Measurements from ENCODE around the gene HIVEP3.
A peak's percentile ranks its signal among the peaks of the same experiment; 100 is the strongest.

Gene HIVEP3

GRCh38 chr1:41672641-41673361 lies 245.9 kb downstream of the HIVEP3 start:
- peak overlapping the region; percentile 67 for H3K27ac ChIP-seq
- H3K9ac ChIP-seq (ENCODE audit: insufficient read length): peak overlapping the region; percentile 47
- no peak for TF ChIP-seq POLR2AphosphoS5 (IDR thresholded peaks at IDR 0.05; ENCODE audit: borderline replicate concordance, low read depth, low read length)
- no peak for TF ChIP-seq FOXP2 (optimal IDR thresholded peaks at IDR 0.05; ENCODE audit: control extremely low read depth, extremely low read length, insufficient read depth)
- TF ChIP-seq EZH2 (IDR thresholded peaks at IDR 0.05): no peak
- H3K4me3 ChIP-seq: no peak overlapping the region; the same call in 1 of the 2 replicates
- no peak for DNase-seq (ENCODE audit: low read depth, low spot score)
- no peaks in the 10 kb centered on the region for H3K36me3 ChIP-seq (ENCODE audit: insufficient read depth, low read length)
- no peaks in the 10 kb centered on the region for H3K9me3 ChIP-seq (ENCODE audit: low read depth, low read length)

- TF ChIP-seq POLR2AphosphoS5 (IDR thresholded peaks at IDR 0.05; ENCODE audit: borderline replicate concordance, low read depth, low read length) (no peak), FOXP2 (optimal IDR thresholded peaks at IDR 0.05; ENCODE audit: control extremely low read depth, extremely low read length, insufficient read depth) (no peak), EZH2 (IDR thresholded peaks at IDR 0.05) (no peak)
- Histone ChIP-seq H3K36me3 (ENCODE audit: insufficient read depth, low read length) (no peaks in the 10 kb centered on the region), H3K4me3 (no peak overlapping the region), H3K27ac (no peak overlapping the region), H3K9ac (ENCODE audit: insufficient read length) (no peak overlapping the region), H3K9me3 (ENCODE audit: low read depth, low read length) (no peaks in the 10 kb centered on the region)
- no peak for DNase-seq (ENCODE audit: low read depth, low spot score)
Observed at GRCh38 chr1:41672173-41672572, 246.5 kb downstream of the HIVEP3 start.

- no peak for DNase-seq (ENCODE audit: low read depth, low spot score)
- no peak overlapping the region for H3K4me3 ChIP-seq
- H3K36me3 ChIP-seq (ENCODE audit: insufficient read depth, low read length): no peaks in the 10 kb centered on the region
- no peak overlapping the region for H3K27ac ChIP-seq
- no peak overlapping the region for H3K9ac ChIP-seq (ENCODE audit: insufficient read length)
- TF ChIP-seq EZH2 (IDR thresholded peaks at IDR 0.05): no peak
- TF ChIP-seq POLR2AphosphoS5 (IDR thresholded peaks at IDR 0.05; ENCODE audit: borderline replicate concordance, low read depth, low read length): no peak
- no peak for TF ChIP-seq FOXP2 (optimal IDR thresholded peaks at IDR 0.05; ENCODE audit: control extremely low read depth, extremely low read length, insufficient read depth)
- no peaks in the 10 kb centered on the region for H3K9me3 ChIP-seq (ENCODE audit: low read depth, low read length)
Observed at GRCh38 chr1:41671116-41671755, 247.5 kb downstream of the HIVEP3 start.

GRCh38 chr1:41670217-41670957 lies 248.3 kb downstream of the HIVEP3 start:
- Histone ChIP-seq H3K9ac (ENCODE audit: insufficient read length) (no peak overlapping the region), H3K4me3 (no peak overlapping the region), H3K27ac (no peak overlapping the region), H3K36me3 (ENCODE audit: insufficient read depth, low read length) (no peaks in the 10 kb centered on the region), H3K9me3 (ENCODE audit: low read depth, low read length) (no peaks in the 10 kb centered on the region)
- DNase-seq (ENCODE audit: low read depth, low spot score): no peak
- TF ChIP-seq FOXP2 (optimal IDR thresholded peaks at IDR 0.05; ENCODE audit: control extremely low read depth, extremely low read length, insufficient read depth) (no peak), POLR2AphosphoS5 (IDR thresholded peaks at IDR 0.05; ENCODE audit: borderline replicate concordance, low read depth, low read length) (no peak), EZH2 (IDR thresholded peaks at IDR 0.05) (no peak)

DNA sequence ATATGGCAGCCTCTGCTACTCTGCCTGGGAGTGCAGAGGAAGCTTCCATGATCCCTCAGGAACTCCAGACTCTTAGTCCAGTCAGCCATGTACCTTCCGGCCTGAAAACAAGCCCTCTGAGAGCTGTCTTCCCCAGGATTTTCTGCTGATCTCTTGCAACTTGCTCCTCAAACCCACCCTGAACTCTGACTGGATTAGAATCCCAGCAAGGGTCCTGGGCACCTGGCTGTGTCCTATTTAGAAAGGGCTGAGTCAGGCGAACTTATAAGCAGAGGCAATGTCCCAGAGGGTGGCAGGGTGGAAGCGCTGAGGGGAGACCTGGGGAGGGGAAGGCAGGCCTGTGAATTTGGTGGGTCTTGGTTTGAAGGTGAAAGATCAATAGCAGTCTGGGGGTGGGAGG lies 249.8 kb downstream of the HIVEP3 start:
- TF ChIP-seq POLR2AphosphoS5 (IDR thresholded peaks at IDR 0.05; ENCODE audit: borderline replicate concordance, low read depth, low read length) (no peak), FOXP2 (optimal IDR thresholded peaks at IDR 0.05; ENCODE audit: control extremely low read depth, extremely low read length, insufficient read depth) (no peak), EZH2 (IDR thresholded peaks at IDR 0.05) (no peak)
- no peaks in the 10 kb centered on the region for H3K36me3 ChIP-seq (ENCODE audit: insufficient read depth, low read length)
- no peak for DNase-seq (ENCODE audit: low read depth, low spot score)

DNA sequence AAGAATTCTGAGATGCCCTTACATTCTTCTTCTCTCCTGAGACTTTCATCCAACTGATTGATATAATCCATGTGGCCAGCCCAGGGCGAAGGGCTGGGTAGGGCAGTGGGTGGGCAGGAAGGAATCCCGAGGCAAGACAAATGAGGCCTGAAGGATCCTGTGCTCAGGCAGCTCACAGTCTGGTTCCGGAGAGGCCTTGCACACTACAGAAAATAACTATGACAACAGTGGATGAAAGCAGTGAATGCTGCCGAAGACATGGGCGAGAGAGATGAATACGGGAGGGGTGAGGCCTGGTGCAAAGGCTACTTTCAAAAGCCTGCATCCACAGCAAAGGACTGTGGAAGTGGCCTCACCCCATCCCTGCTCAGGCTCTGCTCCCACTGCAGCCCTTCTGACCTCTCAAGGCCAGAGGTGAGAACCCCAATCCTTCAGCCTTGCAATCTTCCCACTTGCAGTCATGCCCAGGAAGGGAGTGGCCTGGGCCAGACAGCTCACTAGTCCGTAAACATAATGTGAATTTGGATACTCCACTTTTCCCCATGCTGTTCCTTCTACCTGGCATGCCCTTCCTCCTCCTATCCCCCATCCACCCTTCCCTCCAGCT lies 250.6 kb downstream of the HIVEP3 start:
- Histone ChIP-seq H3K9me3 (ENCODE audit: low read depth, low read length) (no peaks in the 10 kb centered on the region), H3K27ac (no peak overlapping the region), H3K36me3 (ENCODE audit: insufficient read depth, low read length) (no peaks in the 10 kb centered on the region), H3K9ac (ENCODE audit: insufficient read length) (no peak overlapping the region), H3K4me3 (no peak overlapping the region)
- TF ChIP-seq POLR2AphosphoS5 (IDR thresholded peaks at IDR 0.05; ENCODE audit: borderline replicate concordance, low read depth, low read length) (no peak), FOXP2 (optimal IDR thresholded peaks at IDR 0.05; ENCODE audit: control extremely low read depth, extremely low read length, insufficient read depth) (no peak), EZH2 (IDR thresholded peaks at IDR 0.05) (no peak)
- no peak for DNase-seq (ENCODE audit: low read depth, low spot score)

More for the DNA sequence above, 249.8 kb downstream of the HIVEP3 start:
- Histone ChIP-seq H3K9ac (ENCODE audit: insufficient read length) (no peak overlapping the region), H3K27ac (no peak overlapping the region), H3K9me3 (ENCODE audit: low read depth, low read length) (no peaks in the 10 kb centered on the region), H3K4me3 (no peak overlapping the region)

GRCh38 chr1:41666981-41667631 lies 251.6 kb downstream of the HIVEP3 start:
- DNase-seq (ENCODE audit: low read depth, low spot score): no peak
- no peak for TF ChIP-seq POLR2AphosphoS5 (IDR thresholded peaks at IDR 0.05; ENCODE audit: borderline replicate concordance, low read depth, low read length)
- TF ChIP-seq FOXP2 (optimal IDR thresholded peaks at IDR 0.05; ENCODE audit: control extremely low read depth, extremely low read length, insufficient read depth): no peak
- no peak for TF ChIP-seq EZH2 (IDR thresholded peaks at IDR 0.05)
- Histone ChIP-seq H3K4me3 (no peak overlapping the region), H3K9me3 (ENCODE audit: low read depth, low read length) (no peaks in the 10 kb centered on the region), H3K9ac (ENCODE audit: insufficient read length) (no peak overlapping the region), H3K36me3 (ENCODE audit: insufficient read depth, low read length) (no peaks in the 10 kb centered on the region), H3K27ac (no peak overlapping the region)
